GM21717 (cell line): ENCODE measurements around the gene MYH14.

Experiments used
- ATAC-seq: cut with Tn5 transposase; IDR thresholded peaks from one replicate; pipeline ENCODE4 v1.9.1; 2021; ENCODE audit warnings: mild to moderate bottlenecking, moderate library complexity; ENCODE audit not compliant: unreplicated experiment

Gene MYH14

DNA sequence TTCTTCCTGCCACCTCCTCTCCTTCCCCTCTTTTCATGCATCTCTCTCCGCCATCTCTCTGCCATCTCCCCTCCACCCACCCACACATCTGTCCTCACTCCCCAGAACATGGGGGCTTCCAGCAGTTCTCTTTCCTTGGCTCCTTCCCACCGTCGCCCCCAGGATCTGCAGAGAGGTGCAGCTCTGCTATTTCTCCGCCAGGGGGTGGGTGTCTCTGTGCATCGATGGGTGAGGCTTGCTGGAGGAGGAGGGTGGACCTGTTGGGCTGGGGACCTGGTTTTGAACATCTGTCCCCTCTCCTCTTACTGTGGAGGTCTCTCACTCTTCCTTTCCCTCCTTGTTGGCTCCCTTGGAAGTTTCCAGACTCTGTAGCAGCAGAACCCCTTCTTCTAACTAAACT lies 51.7 kb downstream of the MYH14 start:
- ATAC-seq: no peak

DNA sequence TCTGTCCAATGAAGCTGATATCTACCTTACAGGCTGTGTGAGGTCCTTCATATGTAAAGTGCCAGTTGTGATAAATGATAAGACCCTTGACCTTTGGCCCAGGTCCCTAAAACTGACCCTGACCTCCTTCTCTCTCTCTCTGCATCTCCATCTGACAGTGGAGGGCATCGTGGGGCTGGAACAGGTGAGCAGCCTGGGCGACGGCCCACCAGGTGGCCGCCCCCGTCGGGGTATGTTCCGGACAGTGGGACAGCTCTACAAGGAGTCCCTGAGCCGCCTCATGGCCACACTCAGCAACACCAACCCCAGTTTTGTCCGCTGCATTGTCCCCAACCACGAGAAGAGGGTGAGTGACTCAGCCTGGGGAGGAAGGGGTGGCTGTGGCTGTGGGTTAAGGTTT lies 53.7 kb downstream of the MYH14 start:
- no peak for ATAC-seq

DNA sequence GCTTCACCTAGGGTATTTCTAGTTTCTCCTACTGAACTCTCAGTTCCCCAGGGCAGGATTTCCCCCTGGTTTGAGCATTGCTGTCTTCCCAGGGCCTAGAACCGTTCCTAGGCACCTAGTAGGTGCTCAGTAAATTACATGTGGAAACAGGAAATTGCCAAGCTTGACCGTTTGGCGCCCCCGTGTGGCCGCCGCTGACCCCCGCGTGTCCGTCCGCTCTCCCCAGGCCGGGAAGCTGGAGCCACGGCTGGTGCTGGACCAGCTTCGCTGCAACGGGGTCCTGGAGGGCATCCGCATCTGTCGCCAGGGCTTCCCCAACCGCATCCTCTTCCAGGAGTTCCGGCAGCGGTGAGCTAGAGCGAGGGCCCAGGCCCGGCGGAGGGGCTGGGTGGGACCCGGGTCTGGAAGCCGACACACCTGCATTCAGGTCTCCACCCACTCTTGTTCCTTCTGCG lies 55.5 kb downstream of the MYH14 start:
- ATAC-seq: no peak

DNA sequence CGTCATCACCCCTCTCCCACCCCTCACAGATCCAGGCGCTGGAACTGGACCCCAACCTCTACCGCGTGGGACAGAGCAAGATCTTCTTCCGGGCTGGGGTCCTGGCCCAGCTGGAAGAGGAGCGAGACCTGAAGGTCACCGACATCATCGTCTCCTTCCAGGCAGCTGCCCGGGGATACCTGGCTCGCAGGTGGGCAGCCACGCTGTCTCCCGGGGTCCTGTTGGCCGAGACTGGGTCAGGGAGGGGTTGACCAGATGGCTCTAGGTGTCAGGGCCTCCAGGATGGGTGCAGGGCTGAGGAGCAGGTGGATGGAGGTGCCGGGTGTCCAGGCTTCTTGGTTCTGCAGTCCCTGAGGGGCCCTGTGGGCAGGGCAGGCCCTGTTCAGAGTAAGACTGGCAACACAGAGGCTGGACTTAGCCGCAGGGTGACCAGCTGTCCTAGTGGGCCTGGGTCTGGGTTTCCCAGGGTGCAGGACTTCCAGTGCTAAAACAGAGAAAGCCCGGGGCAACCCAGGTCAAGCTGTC lies 58.1 kb downstream of the MYH14 start:
- no peak for ATAC-seq

DNA sequence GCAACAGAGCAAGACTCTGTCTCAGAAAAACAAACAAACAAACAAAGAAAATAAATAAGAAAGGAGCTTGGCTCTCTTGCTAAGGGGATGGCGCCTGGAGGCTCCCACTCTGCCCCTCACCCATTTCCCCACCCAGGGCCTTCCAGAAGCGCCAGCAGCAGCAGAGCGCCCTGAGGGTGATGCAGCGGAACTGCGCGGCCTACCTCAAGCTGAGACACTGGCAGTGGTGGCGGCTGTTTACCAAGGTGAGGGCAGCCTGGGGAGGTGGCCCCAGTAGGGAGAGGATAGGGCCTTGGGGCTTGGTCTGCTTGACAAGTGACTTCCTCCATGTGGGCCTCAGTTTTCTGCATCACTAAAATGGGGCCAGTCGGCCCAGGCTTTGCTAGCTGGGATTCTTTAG lies 59.8 kb downstream of the MYH14 start:
- ATAC-seq: no peak

DNA sequence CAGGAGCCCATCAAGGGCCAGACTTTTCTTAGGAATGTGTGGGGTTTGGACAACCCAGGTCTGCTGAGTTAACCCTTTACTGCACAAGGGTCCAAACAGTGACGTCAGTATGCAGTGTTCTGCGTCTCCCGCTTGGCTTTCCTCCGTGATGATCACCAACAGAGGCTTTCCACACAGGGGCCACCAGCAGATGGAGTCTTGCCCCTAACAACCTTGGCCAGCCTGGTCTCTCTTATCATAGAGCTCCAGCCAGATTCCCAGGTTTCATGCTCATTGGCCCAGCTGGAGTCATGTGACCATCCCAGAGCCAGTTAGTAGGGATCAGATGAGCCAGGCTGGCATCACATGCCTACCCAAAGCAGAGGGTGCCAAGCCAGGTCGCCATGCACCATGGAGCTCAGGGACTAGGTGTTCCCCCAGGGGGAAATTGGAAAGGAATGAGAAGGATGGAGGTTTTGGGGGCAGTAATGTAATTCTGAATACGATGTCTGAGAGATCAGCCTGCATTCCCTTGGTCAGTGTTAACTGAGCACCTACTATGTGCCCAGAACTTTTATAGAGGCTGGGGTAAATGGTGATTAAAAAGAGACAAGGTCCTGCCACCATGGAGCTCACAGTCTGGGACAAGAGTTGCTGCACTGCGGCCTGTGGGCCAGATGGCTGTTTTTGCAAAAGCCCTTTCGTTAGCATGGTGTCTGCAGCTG lies 61.2 kb downstream of the MYH14 start:
- no peak for ATAC-seq

DNA sequence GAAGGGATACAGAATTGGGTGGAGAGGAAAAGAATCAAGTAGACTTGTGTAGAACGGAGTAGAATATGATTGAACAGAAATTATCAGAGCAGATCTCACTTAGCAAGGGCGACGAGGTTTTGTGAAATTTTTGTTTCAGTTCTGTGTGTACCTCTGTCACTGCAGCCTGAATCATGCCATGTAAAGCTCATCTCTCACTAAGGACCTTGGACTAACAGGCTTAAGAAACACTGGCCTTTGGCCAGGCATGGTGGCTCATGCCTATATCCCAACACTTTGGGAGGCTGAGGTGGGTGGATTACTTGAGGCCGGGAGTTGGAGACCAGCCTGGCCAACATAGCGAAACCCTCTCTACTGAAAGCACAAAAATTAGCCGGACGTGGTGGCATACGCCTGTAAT lies 62.6 kb downstream of the MYH14 start:
- no peak for ATAC-seq

DNA sequence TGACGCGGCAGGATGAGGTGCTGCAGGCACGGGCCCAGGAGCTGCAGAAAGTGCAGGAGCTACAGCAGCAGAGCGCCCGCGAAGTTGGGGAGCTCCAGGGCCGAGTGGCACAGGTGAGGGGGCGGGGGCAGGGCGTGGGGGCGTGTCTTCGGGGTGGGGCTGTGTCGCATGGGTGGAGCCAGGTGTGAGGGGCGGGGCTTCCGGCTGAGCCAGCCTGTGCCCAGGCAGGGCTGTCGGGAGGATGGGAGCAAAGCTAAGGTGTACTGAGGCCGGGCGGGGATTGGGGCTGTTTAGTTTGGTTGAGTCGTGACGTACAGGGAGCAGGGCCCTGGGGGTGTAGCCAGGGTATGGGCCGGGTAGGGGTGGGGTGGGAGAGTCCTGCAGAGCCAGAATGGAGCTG lies 63.5 kb downstream of the MYH14 start:
- ATAC-seq: no peak

DNA sequence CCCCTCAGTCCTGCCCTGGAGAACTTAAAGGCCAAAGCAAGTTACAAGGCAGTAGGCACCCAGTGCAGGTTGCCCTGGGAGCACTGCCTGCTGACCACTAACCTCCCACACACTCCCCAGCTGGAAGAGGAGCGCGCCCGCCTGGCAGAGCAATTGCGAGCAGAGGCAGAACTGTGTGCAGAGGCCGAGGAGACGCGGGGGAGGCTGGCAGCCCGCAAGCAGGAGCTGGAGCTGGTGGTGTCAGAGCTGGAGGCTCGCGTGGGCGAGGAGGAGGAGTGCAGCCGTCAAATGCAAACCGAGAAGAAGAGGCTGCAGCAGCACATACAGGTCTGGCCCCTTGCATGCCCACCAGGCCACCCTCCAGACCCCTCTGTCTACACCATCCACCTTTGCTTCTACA lies 64.6 kb downstream of the MYH14 start:
- ATAC-seq: no peak

DNA sequence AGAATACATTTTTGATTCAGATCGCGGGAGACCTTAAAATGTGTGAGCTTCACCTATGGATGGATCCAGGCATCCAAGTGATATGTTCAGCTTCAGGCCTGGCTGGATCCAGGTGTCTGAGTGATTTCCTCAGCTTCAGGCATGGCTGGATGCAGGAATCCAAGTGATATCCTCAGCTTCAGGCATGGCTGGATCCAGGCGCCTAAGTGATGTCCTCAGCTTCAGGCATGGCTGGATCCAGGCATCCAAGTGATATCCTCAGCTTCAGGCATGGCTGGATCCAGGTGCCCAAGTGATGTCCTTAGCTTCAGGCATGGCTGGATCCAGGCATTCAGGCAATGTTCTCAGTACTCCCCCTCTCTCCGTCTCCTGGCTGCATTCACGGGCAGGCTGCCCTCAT lies 65.1 kb downstream of the MYH14 start:
- ATAC-seq: no peak

DNA sequence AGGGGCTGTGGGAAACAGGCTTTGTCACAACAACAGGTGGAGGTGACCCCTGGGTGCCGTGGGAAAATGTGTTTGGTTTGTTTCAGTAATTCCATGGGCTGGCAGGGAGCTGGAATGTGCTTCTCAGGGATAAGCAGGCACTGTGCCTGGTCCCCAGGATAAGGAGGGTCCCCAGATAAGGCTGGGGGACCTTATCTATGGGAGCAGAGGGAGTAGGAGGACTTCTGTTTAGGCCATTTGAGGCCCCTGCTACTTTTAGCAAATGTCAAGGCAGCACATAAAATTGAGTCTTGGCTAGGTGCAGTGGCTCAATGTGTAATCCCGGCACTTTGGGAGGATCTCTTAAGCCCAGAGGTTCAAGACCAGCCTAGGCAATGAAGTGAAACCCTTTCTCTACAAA lies 66.2 kb downstream of the MYH14 start:
- no peak for ATAC-seq

DNA sequence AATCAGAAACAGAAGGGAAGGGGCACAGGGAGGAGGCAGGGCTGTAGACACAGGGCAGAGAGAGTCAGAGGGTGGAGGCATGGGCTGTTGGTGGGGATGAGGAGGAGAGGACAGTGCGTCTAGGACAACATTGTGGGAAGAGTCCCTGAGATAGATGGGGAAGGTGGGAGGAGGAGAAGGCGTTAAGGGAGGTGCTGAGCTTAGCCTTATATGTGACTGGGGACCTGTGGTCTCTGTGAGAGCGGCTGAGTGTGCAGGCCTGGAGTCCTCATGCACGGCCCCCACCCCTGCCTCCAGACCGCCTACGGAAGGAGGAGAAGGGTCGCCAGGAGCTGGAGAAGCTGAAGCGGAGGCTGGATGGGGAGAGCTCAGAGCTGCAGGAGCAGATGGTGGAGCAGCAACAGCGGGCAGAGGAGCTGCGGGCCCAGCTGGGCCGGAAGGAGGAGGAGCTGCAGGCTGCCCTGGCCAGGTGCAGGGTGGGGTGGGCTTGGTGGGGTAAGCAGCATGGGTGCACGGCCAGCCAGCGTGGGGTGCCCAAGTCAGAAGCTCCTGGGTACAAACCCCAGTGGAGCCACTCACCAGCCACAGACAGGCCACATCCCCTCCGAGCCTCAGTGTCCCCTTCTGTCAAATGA lies 69.0 kb downstream of the MYH14 start:
- no peak for ATAC-seq

DNA sequence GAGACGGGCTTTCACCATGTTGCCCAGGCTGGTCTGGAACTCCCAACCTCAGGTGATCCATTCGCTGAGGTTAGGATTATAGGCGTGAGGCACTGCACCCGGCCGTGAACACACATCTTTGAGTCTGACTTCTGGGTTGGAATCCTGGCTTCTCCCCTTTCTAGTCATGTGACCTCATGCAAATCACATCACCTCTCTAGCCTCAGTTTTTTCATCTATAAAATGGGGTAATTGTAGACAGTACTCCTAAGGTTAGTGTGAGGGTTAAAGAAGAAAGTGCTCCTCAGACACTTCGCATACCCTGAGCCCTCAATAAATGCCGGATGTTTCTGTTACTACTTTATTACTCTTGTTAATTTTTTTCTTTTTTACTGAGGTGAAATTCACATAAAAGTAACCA lies 70.4 kb downstream of the MYH14 start:
- ATAC-seq: no peak

DNA sequence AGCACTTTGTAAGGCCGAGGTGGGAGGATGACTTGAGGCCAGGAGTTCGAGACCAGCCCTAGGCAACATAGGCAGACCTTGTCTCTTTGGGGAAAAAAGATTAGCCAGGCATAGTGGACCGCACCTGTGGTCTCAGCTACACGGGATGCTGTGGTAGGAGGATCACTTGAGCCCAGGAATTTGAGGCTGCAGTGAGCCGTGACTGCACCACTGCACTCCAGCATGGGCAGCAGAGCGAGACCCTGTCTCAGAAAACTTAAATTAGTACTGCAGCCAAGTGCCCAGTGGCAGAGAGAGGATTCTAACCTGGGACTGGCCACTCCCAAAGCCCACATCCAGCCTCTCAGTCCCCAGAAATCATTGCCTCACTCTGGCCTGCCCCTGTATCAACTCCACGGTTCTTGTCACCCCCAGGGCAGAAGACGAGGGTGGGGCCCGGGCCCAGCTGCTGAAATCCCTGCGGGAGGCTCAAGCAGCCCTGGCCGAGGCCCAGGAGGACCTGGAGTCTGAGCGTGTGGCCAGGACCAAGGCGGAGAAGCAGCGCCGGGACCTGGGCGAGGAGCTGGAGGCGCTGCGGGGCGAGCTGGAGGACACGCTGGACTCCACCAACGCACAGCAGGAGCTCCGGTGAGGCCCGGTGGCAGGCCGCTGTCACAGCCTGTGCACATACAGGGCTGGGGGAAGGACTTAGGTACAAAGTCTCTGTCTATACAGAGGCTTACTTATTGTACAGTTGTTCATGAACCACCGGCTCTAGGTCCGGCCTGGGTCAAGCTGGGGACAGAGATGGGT lies 72.4 kb downstream of the MYH14 start:
- no peak for ATAC-seq

DNA sequence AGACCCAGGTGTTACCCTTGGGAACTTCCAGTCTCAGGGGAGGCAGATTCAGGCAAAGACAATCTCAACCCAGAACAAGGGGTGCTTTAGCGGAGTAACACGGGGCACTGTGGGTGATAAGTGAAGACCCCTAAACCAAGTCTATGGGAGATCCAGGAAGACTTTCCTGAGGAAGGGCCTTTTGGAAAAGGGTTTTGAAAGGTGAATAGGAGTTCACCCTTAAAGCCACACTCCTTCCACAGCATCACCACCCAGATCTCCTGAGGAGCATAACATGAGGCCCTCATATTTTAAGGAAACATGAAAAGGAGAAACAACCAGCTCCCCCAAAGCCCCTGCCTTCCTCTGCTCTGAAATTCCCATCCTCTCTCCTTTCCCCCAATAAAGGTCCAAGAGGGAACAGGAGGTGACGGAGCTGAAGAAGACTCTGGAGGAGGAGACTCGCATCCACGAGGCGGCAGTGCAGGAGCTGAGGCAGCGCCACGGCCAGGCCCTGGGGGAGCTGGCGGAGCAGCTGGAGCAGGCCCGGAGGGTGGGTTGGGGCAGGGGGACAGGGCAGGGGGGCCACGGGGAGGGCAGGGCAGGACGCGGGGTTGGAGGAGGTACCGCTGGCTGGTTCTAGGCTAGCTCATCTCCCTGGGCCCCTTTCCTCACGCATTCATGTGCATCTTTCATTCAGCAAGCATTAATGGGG lies 73.1 kb downstream of the MYH14 start:
- ATAC-seq: no peak

DNA sequence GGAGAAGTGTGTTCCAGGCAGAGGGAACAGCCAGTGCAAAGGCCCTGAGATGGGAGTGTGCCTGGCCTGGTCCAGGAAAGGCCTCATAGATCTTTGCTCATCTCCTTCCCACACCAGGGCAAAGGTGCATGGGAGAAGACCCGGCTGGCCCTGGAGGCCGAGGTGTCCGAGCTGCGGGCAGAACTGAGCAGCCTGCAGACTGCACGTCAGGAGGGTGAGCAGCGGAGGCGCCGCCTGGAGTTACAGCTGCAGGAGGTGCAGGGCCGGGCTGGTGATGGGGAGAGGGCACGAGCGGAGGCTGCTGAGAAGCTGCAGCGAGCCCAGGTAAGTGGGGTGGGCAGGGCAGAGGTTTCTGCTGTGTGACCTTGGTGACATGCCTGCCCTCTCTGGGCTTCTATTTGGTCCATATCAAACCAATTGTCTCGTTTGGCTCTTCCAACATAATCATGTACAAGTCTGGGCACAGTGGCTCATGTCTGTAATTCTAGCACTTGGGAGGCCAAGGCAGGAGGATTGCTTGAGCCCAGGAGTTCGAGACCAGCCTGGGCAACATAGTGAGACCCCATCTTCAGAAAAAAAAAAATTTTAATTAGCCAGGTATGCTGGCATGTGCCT lies 74.7 kb downstream of the MYH14 start:
- no peak for ATAC-seq

DNA sequence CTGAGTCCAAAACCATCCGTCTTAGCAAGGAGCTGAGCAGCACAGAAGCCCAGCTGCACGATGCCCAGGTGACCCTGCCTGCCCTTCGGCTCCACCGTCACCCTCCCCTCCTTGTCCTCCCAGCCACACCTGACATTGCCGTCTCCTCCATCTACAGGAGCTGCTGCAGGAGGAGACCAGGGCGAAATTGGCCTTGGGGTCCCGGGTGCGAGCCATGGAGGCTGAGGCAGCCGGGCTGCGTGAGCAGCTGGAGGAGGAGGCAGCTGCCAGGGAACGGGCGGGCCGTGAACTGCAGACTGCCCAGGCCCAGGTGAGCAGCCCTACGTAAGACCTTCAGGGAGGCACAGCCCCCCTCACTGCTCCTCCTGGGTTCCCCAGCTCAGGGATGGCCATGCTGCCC lies 76.7 kb downstream of the MYH14 start:
- ATAC-seq: no peak

DNA sequence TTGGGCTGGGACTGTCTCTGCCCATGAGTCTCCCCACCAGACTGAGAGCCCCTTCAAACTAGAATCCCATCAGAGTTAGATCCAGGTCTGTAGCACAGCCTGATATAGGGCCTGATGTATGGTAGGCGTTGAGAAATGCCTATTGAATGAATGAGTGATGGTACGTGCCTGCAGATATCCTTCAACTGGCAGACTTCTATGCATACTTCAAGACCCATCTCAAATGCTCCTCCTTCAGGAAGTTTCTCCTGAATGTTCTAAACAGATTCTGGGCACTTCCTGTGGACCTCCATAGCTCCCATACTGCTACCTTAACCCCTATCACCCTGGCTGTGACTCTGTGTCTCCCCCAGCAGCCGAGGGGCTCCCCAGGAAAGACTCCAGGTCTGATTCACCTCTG lies 77.6 kb downstream of the MYH14 start:
- ATAC-seq: no peak

DNA sequence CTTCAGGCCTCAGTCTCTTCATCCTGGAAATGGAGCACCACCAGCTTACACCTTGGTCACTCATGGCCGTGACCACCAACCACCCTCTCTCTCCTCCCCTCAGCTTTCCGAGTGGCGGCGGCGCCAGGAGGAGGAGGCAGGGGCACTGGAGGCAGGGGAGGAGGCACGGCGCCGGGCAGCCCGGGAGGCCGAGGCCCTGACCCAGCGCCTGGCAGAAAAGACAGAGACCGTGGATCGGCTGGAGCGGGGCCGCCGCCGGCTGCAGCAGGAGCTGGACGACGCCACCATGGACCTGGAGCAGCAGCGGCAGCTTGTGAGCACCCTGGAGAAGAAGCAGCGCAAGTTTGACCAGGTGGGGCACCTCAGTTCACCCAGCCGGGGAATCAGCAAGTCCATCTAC lies 78.1 kb downstream of the MYH14 start:
- ATAC-seq: no peak

DNA sequence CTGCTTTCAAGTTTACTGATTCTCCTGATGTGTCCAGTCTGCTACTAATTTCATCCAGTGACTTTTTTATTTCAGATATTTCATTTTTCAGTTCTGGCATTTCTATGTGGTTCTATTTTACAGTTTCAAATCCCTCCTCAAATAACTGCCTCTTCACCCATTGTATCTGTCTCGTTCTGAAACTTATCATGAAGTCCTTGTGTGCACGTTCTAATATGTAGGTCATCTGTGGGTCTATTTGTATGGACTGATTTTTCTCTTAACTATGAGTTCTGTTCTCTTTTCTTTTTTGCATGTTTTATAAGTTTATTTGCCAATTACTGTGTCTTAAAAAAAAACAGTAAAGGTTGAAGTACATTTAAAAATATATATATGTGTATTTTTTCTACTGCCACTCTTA lies 82.4 kb downstream of the MYH14 start:
- ATAC-seq: no peak

DNA sequence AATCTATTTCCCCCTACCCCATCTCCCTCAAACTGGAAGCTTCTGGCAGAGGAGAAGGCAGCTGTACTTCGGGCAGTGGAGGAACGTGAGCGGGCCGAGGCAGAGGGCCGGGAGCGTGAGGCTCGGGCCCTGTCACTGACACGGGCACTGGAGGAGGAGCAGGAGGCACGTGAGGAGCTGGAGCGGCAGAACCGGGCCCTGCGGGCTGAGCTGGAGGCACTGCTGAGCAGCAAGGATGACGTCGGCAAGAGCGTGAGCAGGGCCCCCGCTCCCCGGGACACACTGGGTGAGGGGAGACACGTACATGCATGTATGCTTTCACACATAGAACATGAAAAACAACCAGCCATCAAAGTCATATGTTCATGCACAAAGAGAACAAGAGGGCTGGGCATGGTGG lies 83.0 kb downstream of the MYH14 start:
- no peak for ATAC-seq
